ENCODE results near the gene OR13C8. TPM values are rescaled to one million over a fixed set of nuclear protein-coding genes. Genes with fewer than 3 reads are reported as not detected.

The OR13C8 gene
- total RNA-seq, 1 experiment from 2014 or later = not detected

DNA sequence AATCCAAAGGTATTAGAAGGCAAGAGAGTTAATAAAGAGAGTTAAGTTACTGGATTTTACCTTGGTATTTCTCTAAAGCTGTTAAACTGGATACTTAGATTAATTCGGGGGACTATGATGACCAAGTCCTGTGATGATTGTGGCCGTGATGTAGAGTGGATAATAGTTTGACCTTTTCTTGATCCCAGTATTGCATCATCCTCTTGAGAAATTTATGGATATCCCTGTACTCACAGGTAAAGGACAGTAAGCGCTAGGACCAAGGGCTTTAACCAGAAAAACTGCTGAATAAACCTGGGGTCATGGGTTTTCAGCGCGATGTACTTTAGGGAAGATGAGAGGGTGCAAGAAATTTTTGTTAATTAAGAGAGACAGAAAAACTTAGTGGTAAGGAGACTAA is 8.3 kb downstream of the OR13C8 start:
- ChIA-PET CTCF (no interaction called here), POLR2A (no interaction called here)
- Histone ChIP-seq H3K9me3 (ENCODE audit: control insufficient read depth, insufficient read depth, low read depth, low read length) (no peaks in the 10 kb centered on the region), H3K36me3 (ENCODE audit: control insufficient read depth, insufficient read depth, low read length) (no peaks in the 10 kb centered on the region), H3K4me3 (ENCODE audit: low read depth in 2 of 2, low read length in 2 of 2) (no peak overlapping the region), H3K27ac (ENCODE audit: low read length) (no peak overlapping the region), H3K27me3 (ENCODE audit: control insufficient read depth, insufficient read depth, low read length) (no peaks in the 10 kb centered on the region), H3K4me1 (ENCODE audit: control insufficient read depth, insufficient read depth, low read length) (no peaks in the 10 kb centered on the region)
- intact Hi-C loops (cut with micrococcal nuclease; ENCODE audit: unreplicated experiment) = no loop called here
- DNase-seq (ENCODE audit: low read depth, low spot score) (no peak), ATAC-seq (no peak)
- BruUV-seq (replicated peaks) = no TSS peak
- in situ Hi-C loops (cut with HindIII; ENCODE audit: low pct_unique_long_range_greater_than_20kb, low sequenced_read_pairs) = no loop called here
- TF ChIP-seq TCF7L2 (IDR thresholded peaks at IDR 0.05; ENCODE audit: low read depth, low read length) = no peak
- no peak for TF ChIP-seq POLR2AphosphoS5 (IDR thresholded peaks at IDR 0.05; ENCODE audit: low read depth, low read length)
- TF ChIP-seq, protein P1, sequence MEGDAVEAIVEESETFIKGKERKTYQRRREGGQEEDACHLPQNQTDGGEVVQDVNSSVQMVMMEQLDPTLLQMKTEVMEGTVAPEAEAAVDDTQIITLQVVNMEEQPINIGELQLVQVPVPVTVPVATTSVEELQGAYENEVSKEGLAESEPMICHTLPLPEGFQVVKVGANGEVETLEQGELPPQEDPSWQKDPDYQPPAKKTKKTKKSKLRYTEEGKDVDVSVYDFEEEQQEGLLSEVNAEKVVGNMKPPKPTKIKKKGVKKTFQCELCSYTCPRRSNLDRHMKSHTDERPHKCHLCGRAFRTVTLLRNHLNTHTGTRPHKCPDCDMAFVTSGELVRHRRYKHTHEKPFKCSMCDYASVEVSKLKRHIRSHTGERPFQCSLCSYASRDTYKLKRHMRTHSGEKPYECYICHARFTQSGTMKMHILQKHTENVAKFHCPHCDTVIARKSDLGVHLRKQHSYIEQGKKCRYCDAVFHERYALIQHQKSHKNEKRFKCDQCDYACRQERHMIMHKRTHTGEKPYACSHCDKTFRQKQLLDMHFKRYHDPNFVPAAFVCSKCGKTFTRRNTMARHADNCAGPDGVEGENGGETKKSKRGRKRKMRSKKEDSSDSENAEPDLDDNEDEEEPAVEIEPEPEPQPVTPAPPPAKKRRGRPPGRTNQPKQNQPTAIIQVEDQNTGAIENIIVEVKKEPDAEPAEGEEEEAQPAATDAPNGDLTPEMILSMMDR (IDR thresholded peaks at IDR 0.05) = no peak
- TF ChIP-seq, protein P2, sequence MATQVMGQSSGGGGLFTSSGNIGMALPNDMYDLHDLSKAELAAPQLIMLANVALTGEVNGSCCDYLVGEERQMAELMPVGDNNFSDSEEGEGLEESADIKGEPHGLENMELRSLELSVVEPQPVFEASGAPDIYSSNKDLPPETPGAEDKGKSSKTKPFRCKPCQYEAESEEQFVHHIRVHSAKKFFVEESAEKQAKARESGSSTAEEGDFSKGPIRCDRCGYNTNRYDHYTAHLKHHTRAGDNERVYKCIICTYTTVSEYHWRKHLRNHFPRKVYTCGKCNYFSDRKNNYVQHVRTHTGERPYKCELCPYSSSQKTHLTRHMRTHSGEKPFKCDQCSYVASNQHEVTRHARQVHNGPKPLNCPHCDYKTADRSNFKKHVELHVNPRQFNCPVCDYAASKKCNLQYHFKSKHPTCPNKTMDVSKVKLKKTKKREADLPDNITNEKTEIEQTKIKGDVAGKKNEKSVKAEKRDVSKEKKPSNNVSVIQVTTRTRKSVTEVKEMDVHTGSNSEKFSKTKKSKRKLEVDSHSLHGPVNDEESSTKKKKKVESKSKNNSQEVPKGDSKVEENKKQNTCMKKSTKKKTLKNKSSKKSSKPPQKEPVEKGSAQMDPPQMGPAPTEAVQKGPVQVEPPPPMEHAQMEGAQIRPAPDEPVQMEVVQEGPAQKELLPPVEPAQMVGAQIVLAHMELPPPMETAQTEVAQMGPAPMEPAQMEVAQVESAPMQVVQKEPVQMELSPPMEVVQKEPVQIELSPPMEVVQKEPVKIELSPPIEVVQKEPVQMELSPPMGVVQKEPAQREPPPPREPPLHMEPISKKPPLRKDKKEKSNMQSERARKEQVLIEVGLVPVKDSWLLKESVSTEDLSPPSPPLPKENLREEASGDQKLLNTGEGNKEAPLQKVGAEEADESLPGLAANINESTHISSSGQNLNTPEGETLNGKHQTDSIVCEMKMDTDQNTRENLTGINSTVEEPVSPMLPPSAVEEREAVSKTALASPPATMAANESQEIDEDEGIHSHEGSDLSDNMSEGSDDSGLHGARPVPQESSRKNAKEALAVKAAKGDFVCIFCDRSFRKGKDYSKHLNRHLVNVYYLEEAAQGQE (IDR thresholded peaks at IDR 0.05; ENCODE audit: insufficient read depth in 1 of 2, low read depth in 2 of 2, low read length in 1 of 2) = no peak

DNA sequence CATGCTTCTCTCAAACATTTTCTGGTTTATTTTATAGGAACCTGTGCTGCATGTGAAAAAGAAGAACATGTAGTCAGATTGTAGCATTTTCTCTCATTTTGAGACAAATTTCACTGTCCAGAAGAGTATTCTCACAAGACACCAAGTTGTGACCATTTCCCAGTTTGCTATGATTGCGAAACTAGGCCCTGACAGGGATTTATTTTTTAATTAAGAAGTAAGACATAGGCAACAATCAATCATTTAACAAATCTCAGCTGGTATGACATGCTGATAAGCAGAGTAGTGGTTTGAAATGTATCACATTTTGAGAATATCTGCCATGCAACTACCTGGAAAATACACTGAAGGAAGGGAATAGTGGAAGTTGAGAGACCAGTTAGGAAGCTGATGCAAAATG is 11.6 kb downstream of the OR13C8 start:
- DNase-seq (ENCODE audit: low read depth, low spot score) (no peak), ATAC-seq (no peak)
- Histone ChIP-seq H3K4me1 (ENCODE audit: control insufficient read depth, insufficient read depth, low read length) (no peaks in the 10 kb centered on the region), H3K27ac (ENCODE audit: low read length) (no peak overlapping the region), H3K27me3 (ENCODE audit: control insufficient read depth, insufficient read depth, low read length) (no peaks in the 10 kb centered on the region), H3K9me3 (ENCODE audit: control insufficient read depth, insufficient read depth, low read depth, low read length) (no peaks in the 10 kb centered on the region), H3K36me3 (ENCODE audit: control insufficient read depth, insufficient read depth, low read length) (no peaks in the 10 kb centered on the region), H3K4me3 (ENCODE audit: low read depth in 2 of 2, low read length in 2 of 2) (no peak overlapping the region)
- no TSS peak for BruUV-seq (replicated peaks)
- in situ Hi-C loops (cut with HindIII; ENCODE audit: low pct_unique_long_range_greater_than_20kb, low sequenced_read_pairs) (no loop called here), intact Hi-C loops (cut with micrococcal nuclease; ENCODE audit: unreplicated experiment) (no loop called here)
- ChIA-PET CTCF (no interaction called here), POLR2A (no interaction called here)
- TF ChIP-seq, protein P2 (IDR thresholded peaks at IDR 0.05; ENCODE audit: insufficient read depth in 1 of 2, low read depth in 2 of 2, low read length in 1 of 2) = no peak
- TF ChIP-seq SIN3A (IDR thresholded peaks at IDR 0.05; ENCODE audit: borderline replicate concordance, insufficient read depth, low read depth, low read length) (no peak), TCF7L2 (IDR thresholded peaks at IDR 0.05; ENCODE audit: low read depth, low read length) (no peak), POLR2AphosphoS5 (IDR thresholded peaks at IDR 0.05; ENCODE audit: low read depth, low read length) (no peak)
- TF ChIP-seq, protein P1 (IDR thresholded peaks at IDR 0.05) = no peak
